Thyroid gland (tissue), 4 donors: ENCODE measurements around the gene CXCR6. TPM values are rescaled to one million over a fixed set of nuclear protein-coding genes. Genes with fewer than 3 reads are reported as not detected.
A peak's percentile ranks its signal among the peaks of the same experiment; 100 is the strongest.

Source experiments
- DNase-seq, 2 donors: peaks; one replicate each; pipeline ENCODE4 v3.0.0-alpha.2; 2019
- H3K27ac ChIP-seq, 3 donors: fragments of 200-600 bp; sonication (generic); 1 replicate in 2 of 3; 2 replicates in 1 of 3; pipeline ENCODE4 v1.5.1; 2016 to 2019; ENCODE audit warnings: mild to moderate bottlenecking in 1 of 3, moderate library complexity in 1 of 3
- H3K27me3 ChIP-seq: fragments of 200-600 bp; sonication (generic); one replicate; pipeline ENCODE4 v1.5.1; 2019
- H3K36me3 ChIP-seq, 2 donors: fragments of 200-600 bp; sonication (generic); one replicate each; pipeline ENCODE4 v1.5.1; 2016 to 2019
- H3K4me1 ChIP-seq, 2 donors: fragments of 200-600 bp; sonication (generic); one replicate each; pipeline ENCODE4 v1.5.1; 2017 to 2019
- H3K4me3 ChIP-seq, 3 donors: fragments of 200-600 bp; sonication (generic); replicated peaks in 1 of 3; 1 replicate in 2 of 3; 2 replicates in 1 of 3; pipeline ENCODE4 v1.5.1; 2016; ENCODE audit warnings: mild to moderate bottlenecking in 1 of 3
- H3K9me3 ChIP-seq: fragments of 200-600 bp; sonication (generic); one replicate; pipeline ENCODE4 v1.5.1; 2017
- CTCF ChIP-seq, 6 experiments: fragments of 200-600 bp in 3 of 6; fragments of 450-650 bp in 3 of 6; sonication (generic) in 3 of 6; IDR thresholded peaks; one replicate each; pipeline ENCODE4 v1.5.1; 2016 to 2019; ENCODE audit warnings: antibody characterized with exemption in 6 of 6, mild to moderate bottlenecking in 2 of 6, inconsistent platforms in 1 of 6, moderate library complexity in 1 of 6
- POLR2A ChIP-seq, 2 donors: fragments of 450-650 bp; IDR thresholded peaks; one replicate each; pipeline ENCODE4 v1.6.1; 2017; ENCODE audit warnings: antibody characterized with exemption in 2 of 2, mild to moderate bottlenecking in 2 of 2, moderate library complexity in 1 of 2
- WGBS, 2 donors: methylation state at CpG; one replicate each; pipeline ENCODE4 v1.1.5; 2017; 5-methylcytosine and 5-hydroxymethylcytosine counted together
- intact Hi-C: fragments of 100-400 bp; cut with DNase I; formaldehyde crosslinking; loops from one replicate; pipeline ENCODE4 v1.15.1; 2023
- total RNA-seq, 4 donors: library from RNA; depleted of rRNA; stranded (reverse); fragments of >200 nt; gene quantifications; one replicate each; pipeline ENCODE4 v1.2.3, GENCODE V29; 2016

The CXCR6 gene
- total RNA-seq, 4 donors from 2014 or later = 2.1 to 4.4 (median 3.4) TPM

DNA sequence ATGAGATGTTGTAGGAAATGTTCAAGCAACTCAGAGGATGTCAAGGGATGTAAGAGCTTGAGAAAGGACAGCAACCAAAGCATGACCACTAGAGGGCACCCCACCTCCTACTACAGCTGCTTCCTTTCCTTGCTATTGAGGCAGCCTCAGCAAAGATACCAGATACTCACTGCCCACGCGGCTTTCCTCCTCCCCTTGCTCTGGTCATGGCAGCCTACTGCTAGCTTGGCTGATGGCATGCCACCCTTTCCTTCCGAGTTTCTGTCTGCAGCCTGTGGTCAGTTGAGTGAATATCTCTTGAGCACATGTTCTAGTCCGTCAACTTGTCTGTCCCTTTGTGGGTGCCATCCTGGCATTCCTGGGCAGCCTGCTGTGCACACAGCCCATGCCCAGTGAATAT, 4.4 kb upstream of the CXCR6 start:
- DNase-seq = peak; percentile 91 to 92
- 20 to 28% methylated on average over 4 of the region's 4 CpGs for WGBS, 2 donors
- peaks cover 25 to 31% of the 10 kb centered on the region in 2 donors for H3K36me3 ChIP-seq
- no peak for TF ChIP-seq POLR2A (IDR thresholded peaks at IDR 0.05)
- peak; percentile 67 to 96 (median 87) for TF ChIP-seq CTCF (IDR thresholded peaks at IDR 0.05)
- H3K9me3 ChIP-seq = no peaks in the 10 kb centered on the region
- H3K27me3 ChIP-seq = no peaks in the 10 kb centered on the region
- H3K4me3 ChIP-seq = no peak overlapping the region
- peak overlapping the region; percentile 54 to 70 (median 67) for H3K27ac ChIP-seq
- intact Hi-C loops = loop anchor here (2.0 kb wide), 1 partner anchor 140 kb away; no protein-coding TSS in a partner anchor
- H3K4me1 ChIP-seq = peaks cover 19 to 24% of the 10 kb centered on the region in 2 donors

GRCh38 chr3:45939341-45939771, 3.9 kb upstream of the CXCR6 start:
- Histone ChIP-seq H3K27me3 (no peaks in the 10 kb centered on the region), H3K27ac (peak overlapping the region; percentile 54 to 70 (median 67)), H3K4me3 (no peak overlapping the region), H3K36me3 (peaks cover 25 to 28% of the 10 kb centered on the region in 2 donors), H3K4me1 (peaks cover 19 to 24% of the 10 kb centered on the region in 2 donors), H3K9me3 (no peaks in the 10 kb centered on the region)
- WGBS, 2 donors = 50 to 67% methylated on average over 5 of the region's 5 CpGs
- intact Hi-C loops = loop anchor here (2.0 kb wide), 1 partner anchor 139 kb away; no protein-coding TSS in a partner anchor
- no peak for DNase-seq
- TF ChIP-seq CTCF (IDR thresholded peaks at IDR 0.05) (no peak), POLR2A (IDR thresholded peaks at IDR 0.05) (no peak)

- H3K4me3 ChIP-seq = no peak overlapping the region
- H3K27me3 ChIP-seq = no peaks in the 10 kb centered on the region
- TF ChIP-seq CTCF (IDR thresholded peaks at IDR 0.05) (no peak), POLR2A (IDR thresholded peaks at IDR 0.05) (no peak)
- 46 to 49% methylated on average over 7 of the region's 7 CpGs for WGBS, 2 donors
- no peaks in the 10 kb centered on the region for H3K9me3 ChIP-seq
- H3K4me1 ChIP-seq = peaks cover 19 to 24% of the 10 kb centered on the region in 2 donors
- H3K27ac ChIP-seq = peak overlapping the region; percentile 54 to 70 (median 67)
- peak; percentile 77 for DNase-seq
- intact Hi-C loops = no loop called here
- H3K36me3 ChIP-seq = peaks cover 19 to 23% of the 10 kb centered on the region in 2 donors
Observed at GRCh38 chr3:45940004-45940780, 3.1 kb upstream of the CXCR6 start.

DNA sequence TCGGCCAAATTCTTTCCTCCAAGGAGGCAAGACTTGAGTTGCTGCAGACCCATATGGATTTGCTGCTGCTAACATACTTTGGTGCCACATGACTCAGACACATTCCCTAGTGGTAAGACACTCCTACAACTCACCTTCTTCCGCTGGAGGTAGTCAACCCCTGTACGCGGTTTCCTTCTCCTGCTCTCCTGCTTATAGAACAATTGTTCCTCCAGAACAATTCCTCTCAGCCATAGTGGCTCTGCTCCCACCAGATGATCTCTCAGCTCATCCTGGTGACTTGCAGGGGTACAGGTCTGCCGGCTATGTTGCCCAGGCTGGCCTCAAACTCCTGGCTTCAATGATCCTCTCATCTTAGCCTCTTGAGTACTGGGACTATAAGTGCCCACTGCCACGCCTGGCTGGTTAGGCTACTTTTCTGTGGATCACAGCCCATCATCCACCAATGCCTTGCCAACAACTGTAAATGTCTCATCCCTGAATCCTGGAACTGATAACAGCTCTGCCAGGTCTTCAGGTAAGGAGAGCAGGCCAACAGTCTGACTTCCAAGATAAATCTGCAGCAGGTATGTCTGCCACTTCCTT, 2.4 kb upstream of the CXCR6 start:
- Histone ChIP-seq H3K27me3 (no peaks in the 10 kb centered on the region), H3K9me3 (no peaks in the 10 kb centered on the region), H3K36me3 (peaks cover 13 to 16% of the 10 kb centered on the region in 2 donors), H3K4me3 (no peak overlapping the region), H3K4me1 (peaks cover 19 to 24% of the 10 kb centered on the region in 2 donors), H3K27ac (peak overlapping the region; percentile 54 to 70 (median 67))
- TF ChIP-seq POLR2A (IDR thresholded peaks at IDR 0.05) (no peak), CTCF (IDR thresholded peaks at IDR 0.05) (no peak)
- intact Hi-C loops = no loop called here
- WGBS, 2 donors = 58 to 62% methylated on average over 6 of the region's 6 CpGs
- peak; percentile 50 to 60 for DNase-seq
